Measurements from ENCODE around the gene SINHCAF. TPM values are rescaled to one million over a fixed set of nuclear protein-coding genes. Genes with fewer than 3 reads are reported as not detected.

Gene SINHCAF
- total RNA-seq, 1 donor from 2014 or later: 115 TPM

DNA sequence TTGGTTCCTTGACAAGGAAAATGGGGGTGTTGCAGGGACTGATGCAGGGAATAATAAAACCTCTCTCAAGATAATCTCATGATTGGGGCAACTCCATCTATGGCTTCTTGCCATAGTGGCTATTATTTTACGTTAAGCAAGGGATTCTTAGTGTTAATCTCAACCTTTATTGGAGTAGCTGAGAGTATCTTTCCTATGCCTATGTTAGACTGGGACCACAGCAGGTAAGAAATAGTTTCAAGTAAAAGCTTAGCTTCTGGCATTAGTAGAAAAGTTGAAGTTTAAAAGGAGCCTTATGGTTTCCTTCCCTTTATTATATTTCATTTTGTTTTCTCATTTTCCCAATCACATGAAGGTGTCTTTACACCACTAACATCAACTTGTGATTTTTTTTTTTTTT is 16.7 kb downstream of the SINHCAF start:
- TF ChIP-seq, protein P1, sequence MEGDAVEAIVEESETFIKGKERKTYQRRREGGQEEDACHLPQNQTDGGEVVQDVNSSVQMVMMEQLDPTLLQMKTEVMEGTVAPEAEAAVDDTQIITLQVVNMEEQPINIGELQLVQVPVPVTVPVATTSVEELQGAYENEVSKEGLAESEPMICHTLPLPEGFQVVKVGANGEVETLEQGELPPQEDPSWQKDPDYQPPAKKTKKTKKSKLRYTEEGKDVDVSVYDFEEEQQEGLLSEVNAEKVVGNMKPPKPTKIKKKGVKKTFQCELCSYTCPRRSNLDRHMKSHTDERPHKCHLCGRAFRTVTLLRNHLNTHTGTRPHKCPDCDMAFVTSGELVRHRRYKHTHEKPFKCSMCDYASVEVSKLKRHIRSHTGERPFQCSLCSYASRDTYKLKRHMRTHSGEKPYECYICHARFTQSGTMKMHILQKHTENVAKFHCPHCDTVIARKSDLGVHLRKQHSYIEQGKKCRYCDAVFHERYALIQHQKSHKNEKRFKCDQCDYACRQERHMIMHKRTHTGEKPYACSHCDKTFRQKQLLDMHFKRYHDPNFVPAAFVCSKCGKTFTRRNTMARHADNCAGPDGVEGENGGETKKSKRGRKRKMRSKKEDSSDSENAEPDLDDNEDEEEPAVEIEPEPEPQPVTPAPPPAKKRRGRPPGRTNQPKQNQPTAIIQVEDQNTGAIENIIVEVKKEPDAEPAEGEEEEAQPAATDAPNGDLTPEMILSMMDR (IDR thresholded peaks at IDR 0.05; ENCODE audit: insufficient read depth, low read depth, low read length): no peak
- no peak for TF ChIP-seq EZH2 (IDR thresholded peaks at IDR 0.05; ENCODE audit: insufficient read depth, low read length)
- H3K36me3 ChIP-seq (ENCODE audit: insufficient read depth, low read length): peaks cover 10% of the 10 kb centered on the region
- H3K4me2 ChIP-seq (ENCODE audit: low read length): no peak overlapping the region
- H3K4me3 Mint-ChIP-seq (ENCODE audit: unreplicated experiment): no peak overlapping the region
- H3K79me2 ChIP-seq (ENCODE audit: insufficient read depth, low read length): peaks cover 98% of the 10 kb centered on the region
- FAIRE-seq (no peak), DNase-seq (ENCODE audit: low read depth) (no peak)
- H3K4me3 ChIP-seq (ENCODE audit: insufficient read depth, low read depth, low read length): no peak overlapping the region
- no peak overlapping the region for H3K27ac Mint-ChIP-seq (ENCODE audit: unreplicated experiment)
- peaks cover 86% of the 10 kb centered on the region for H4K20me1 ChIP-seq (ENCODE audit: insufficient read depth, low read length)
- no peak overlapping the region for H3K27ac ChIP-seq (ENCODE audit: low read depth, low read length)
- H3K9ac ChIP-seq (ENCODE audit: low read length): no peak overlapping the region
- no peaks in the 10 kb centered on the region for H3K9me3 Mint-ChIP-seq (ENCODE audit: unreplicated experiment)
- no peaks in the 10 kb centered on the region for H3K9me3 ChIP-seq (ENCODE audit: insufficient read depth, low read depth, low read length)
- no peaks in the 10 kb centered on the region for H3K27me3 Mint-ChIP-seq (ENCODE audit: low read depth, unreplicated experiment)
- H3K4me1 Mint-ChIP-seq (ENCODE audit: low read depth, unreplicated experiment): peaks cover 19% of the 10 kb centered on the region
- H2AFZ ChIP-seq (ENCODE audit: low read depth, low read length): no peak overlapping the region
- H3K27me3 ChIP-seq (ENCODE audit: insufficient read depth, low read length): no peaks in the 10 kb centered on the region
- H3K4me1 ChIP-seq (ENCODE audit: insufficient read depth, low read length): no peaks in the 10 kb centered on the region
- no peaks in the 10 kb centered on the region for H3K36me3 Mint-ChIP-seq (ENCODE audit: low read depth, unreplicated experiment)

DNA sequence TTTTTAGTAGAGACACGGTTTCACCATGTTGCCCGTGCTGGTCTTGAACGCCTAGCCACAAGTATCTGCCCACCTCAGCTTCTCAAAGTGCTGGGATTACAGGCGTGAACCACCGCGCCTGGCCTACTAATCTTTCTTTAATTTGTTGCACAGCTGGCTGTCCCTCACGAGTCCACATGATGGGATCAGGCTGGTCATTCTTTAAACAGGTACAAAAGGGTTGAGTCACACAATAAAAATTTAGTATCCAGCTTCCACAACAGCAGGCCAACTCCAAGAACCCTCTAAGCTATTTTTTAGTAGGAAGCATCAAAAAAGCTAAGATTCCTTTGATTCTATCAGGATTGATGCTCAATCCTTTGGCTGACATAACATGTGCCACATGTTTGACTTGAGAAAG is 17.8 kb downstream of the SINHCAF start:
- Histone ChIP-seq H2AFZ (ENCODE audit: low read depth, low read length) (no peak overlapping the region), H3K27me3 (ENCODE audit: insufficient read depth, low read length) (no peaks in the 10 kb centered on the region), H3K4me3 (ENCODE audit: insufficient read depth, low read depth, low read length) (no peak overlapping the region), H3K9ac (ENCODE audit: low read length) (no peak overlapping the region), H3K27ac (ENCODE audit: low read depth, low read length) (no peak overlapping the region), H3K36me3 (ENCODE audit: insufficient read depth, low read length) (peaks cover 18% of the 10 kb centered on the region), H3K4me1 (ENCODE audit: insufficient read depth, low read length) (no peaks in the 10 kb centered on the region), H4K20me1 (ENCODE audit: insufficient read depth, low read length) (peaks cover 94% of the 10 kb centered on the region), H3K4me2 (ENCODE audit: low read length) (no peak overlapping the region), H3K9me3 (ENCODE audit: insufficient read depth, low read depth, low read length) (no peaks in the 10 kb centered on the region), H3K79me2 (ENCODE audit: insufficient read depth, low read length) (peaks cover 99% of the 10 kb centered on the region)
- Mint-ChIP-seq H3K27me3 (ENCODE audit: low read depth, unreplicated experiment) (no peaks in the 10 kb centered on the region), H3K4me1 (ENCODE audit: low read depth, unreplicated experiment) (peaks cover 15% of the 10 kb centered on the region), H3K27ac (ENCODE audit: unreplicated experiment) (peak overlapping the region; percentile 58), H3K9me3 (ENCODE audit: unreplicated experiment) (no peaks in the 10 kb centered on the region), H3K36me3 (ENCODE audit: low read depth, unreplicated experiment) (peaks cover 3% of the 10 kb centered on the region), H3K4me3 (ENCODE audit: unreplicated experiment) (no peak overlapping the region)
- DNase-seq (ENCODE audit: low read depth): no peak
- FAIRE-seq: no peak
- TF ChIP-seq EZH2 (IDR thresholded peaks at IDR 0.05; ENCODE audit: insufficient read depth, low read length): no peak
- TF ChIP-seq, protein P1 (IDR thresholded peaks at IDR 0.05; ENCODE audit: insufficient read depth, low read depth, low read length): no peak

DNA sequence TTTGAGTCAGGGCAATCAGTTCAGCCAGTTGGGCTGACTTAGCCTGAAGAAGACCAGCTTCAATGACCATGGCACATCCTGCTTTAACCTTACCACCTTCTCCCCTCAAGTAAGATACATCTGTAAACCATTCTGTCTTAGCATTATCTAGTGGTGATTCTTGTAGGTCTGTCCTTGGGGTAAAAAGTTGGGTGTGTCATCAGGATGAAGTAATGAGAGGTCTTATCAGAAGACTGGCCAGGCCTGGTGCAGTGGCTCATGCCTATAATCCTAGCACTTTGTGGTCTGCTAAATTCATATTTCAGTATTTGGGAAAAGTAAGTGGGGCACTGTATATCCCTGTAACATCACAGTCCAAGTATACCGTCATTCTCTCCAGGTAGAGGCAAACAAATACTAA is 19.1 kb downstream of the SINHCAF start:
- Histone ChIP-seq H3K27ac (ENCODE audit: low read depth, low read length) (no peak overlapping the region), H3K4me3 (ENCODE audit: insufficient read depth, low read depth, low read length) (no peak overlapping the region), H3K9ac (ENCODE audit: low read length) (no peak overlapping the region), H3K27me3 (ENCODE audit: insufficient read depth, low read length) (no peaks in the 10 kb centered on the region), H2AFZ (ENCODE audit: low read depth, low read length) (no peak overlapping the region), H3K36me3 (ENCODE audit: insufficient read depth, low read length) (peaks cover 24% of the 10 kb centered on the region), H3K9me3 (ENCODE audit: insufficient read depth, low read depth, low read length) (no peaks in the 10 kb centered on the region), H3K4me1 (ENCODE audit: insufficient read depth, low read length) (no peaks in the 10 kb centered on the region), H4K20me1 (ENCODE audit: insufficient read depth, low read length) (peaks cover 96% of the 10 kb centered on the region), H3K79me2 (ENCODE audit: insufficient read depth, low read length) (peaks cover 99% of the 10 kb centered on the region), H3K4me2 (ENCODE audit: low read length) (no peak overlapping the region)
- DNase-seq (ENCODE audit: low read depth) (no peak), FAIRE-seq (no peak)
- Mint-ChIP-seq H3K4me1 (ENCODE audit: low read depth, unreplicated experiment) (peaks cover 15% of the 10 kb centered on the region), H3K4me3 (ENCODE audit: unreplicated experiment) (no peak overlapping the region), H3K36me3 (ENCODE audit: low read depth, unreplicated experiment) (peaks cover 4% of the 10 kb centered on the region), H3K9me3 (ENCODE audit: unreplicated experiment) (no peaks in the 10 kb centered on the region), H3K27ac (ENCODE audit: unreplicated experiment) (peak overlapping the region; percentile 22), H3K27me3 (ENCODE audit: low read depth, unreplicated experiment) (no peaks in the 10 kb centered on the region)
- TF ChIP-seq, protein P1 (IDR thresholded peaks at IDR 0.05; ENCODE audit: insufficient read depth, low read depth, low read length): no peak
- TF ChIP-seq EZH2 (IDR thresholded peaks at IDR 0.05; ENCODE audit: insufficient read depth, low read length): no peak

All from astrocyte (in vitro differentiated cells and primary cell).